ENCODE measurements around the gene GRB10. TPM values are rescaled to one million over a fixed set of nuclear protein-coding genes. Genes with fewer than 3 reads are reported as not detected.
A peak's percentile ranks its signal among the peaks of the same experiment; 100 is the strongest.

The GRB10 gene
- total and polyA plus RNA-seq, 2 of the 8 experiments (the other 6 are each of a cell fraction or from before 2014, with no cell fraction given): 35.7 to 97.0 TPM

DNA sequence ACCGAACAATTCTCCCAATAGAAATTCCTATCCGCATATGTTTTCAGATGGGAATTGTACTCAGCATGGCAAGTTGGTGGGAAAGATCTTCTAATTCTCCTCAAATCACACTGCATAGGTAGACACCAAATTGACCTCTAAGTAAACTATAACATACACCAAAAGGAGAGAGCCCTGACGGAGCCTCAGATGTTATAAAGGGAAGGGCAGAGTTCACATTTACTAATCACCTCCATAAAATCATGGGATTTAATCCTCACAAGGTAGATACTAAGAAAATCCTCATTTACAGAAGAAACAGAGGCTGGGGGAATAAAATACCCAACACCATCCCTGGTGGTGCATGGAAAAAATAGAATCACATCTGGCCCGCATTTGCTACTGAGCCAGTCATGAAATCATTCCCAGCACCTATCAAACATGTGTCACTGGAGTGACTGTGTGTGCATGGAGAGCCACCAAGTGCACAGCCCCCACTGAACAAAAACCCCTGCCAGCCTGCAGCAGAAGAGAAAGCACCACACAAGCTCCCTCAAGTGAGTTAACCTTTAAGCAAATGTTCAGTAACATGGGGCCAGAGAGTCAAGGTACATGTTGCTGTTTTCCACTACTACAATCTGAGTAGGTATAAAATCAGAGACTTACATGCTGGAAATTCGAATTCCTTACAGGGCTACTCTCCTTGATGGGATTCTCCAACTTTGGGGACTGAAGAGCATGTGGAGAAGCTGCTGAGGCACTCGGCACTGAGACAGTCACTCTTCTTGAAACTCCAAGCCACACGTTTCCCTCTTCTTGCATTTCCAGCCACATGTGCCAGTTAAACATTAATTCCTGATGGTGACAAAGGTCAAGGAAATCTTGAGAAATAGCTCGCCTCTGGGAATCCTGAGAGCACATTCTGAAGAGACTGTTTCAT is 217.8 kb downstream of the GRB10 start, which contains the start of gene DDC:
Gene DDC (minus strand): TSS at position 766 of the 919 bp plus-strand sequence. CDS start 21,320 bp downstream, outside the sequence.
- Histone ChIP-seq H3K14ac (ENCODE audit: insufficient read length) (no peak within 1 kb of the TSS), H2BK20ac (ENCODE audit: low read length) (0 out of 2 replicates have a peak within 1 kb of the TSS, but pooled peaks have one; percentile 13), H3K9me3 (ENCODE audit: insufficient read depth in 2 of 2, low read depth in 1 of 2, low read length in 1 of 2) (0 out of 4 replicates have a peak, but pooled peaks cover 0 to 1% of the 10 kb centered on the region in 2 experiments), H3K27me3 (replicated peaks in 1 of 4; ENCODE audit: control insufficient read depth in 3 of 4, extremely low read depth in 1 of 4, insufficient read depth in 3 of 4, low read length in 3 of 4) (no peaks in the 10 kb centered on the region), H3K79me1 (ENCODE audit: low read depth, low read length) (no peaks in the 10 kb centered on the region), H2AK5ac (ENCODE audit: low read depth, low read length) (no peak within 1 kb of the TSS), H3K36me3 (ENCODE audit: control insufficient read depth in 2 of 4, insufficient read depth in 4 of 4, low read length in 3 of 4) (no peaks in the 10 kb centered on the region), H3K4me2 (ENCODE audit: insufficient read depth in 1 of 2, low read depth in 2 of 2, low read length in 2 of 2) (no peak within 1 kb of the TSS), H4K91ac (replicated peaks; ENCODE audit: insufficient read length, low read length) (no peak within 1 kb of the TSS), H3K23me2 (ENCODE audit: low read depth, low read length) (no peaks in the 10 kb centered on the region), H3K4ac (replicated peaks; ENCODE audit: insufficient read length, low read depth, low read length) (no peak within 1 kb of the TSS), H4K20me1 (replicated peaks in 1 of 2; ENCODE audit: control insufficient read depth in 1 of 2, insufficient read depth in 2 of 2, low read length in 2 of 2) (peaks cover 0 to 2% of the 10 kb centered on the region in 2 experiments), H3K4me3 (ENCODE audit: extremely low read depth in 1 of 4, insufficient read depth in 2 of 4, low read depth in 3 of 4, low read length in 4 of 4) (no peak within 1 kb of the TSS), H2BK120ac (replicated peaks; ENCODE audit: low read depth, low read length) (no peak within 1 kb of the TSS), H3K4me1 (replicated peaks in 1 of 4; ENCODE audit: control insufficient read depth in 3 of 4, insufficient read depth in 4 of 4, low read length in 3 of 4) (peaks cover 0 to 3% (median 0%) of the 10 kb centered on the region in 4 experiments; a peak in 2 of 7 replicates), H4K8ac (ENCODE audit: extremely low read depth, insufficient read depth, low read length) (no peak within 1 kb of the TSS), H3K23ac (ENCODE audit: insufficient read length) (no peak within 1 kb of the TSS), H2BK5ac (ENCODE audit: low read depth, low read length) (no peak within 1 kb of the TSS), H3K56ac (replicated peaks; ENCODE audit: insufficient read length, low read depth, low read length) (no peak within 1 kb of the TSS), H2AFZ (ENCODE audit: low read length) (no peak within 1 kb of the TSS), H4K5ac (ENCODE audit: insufficient read length, low read depth, low read length) (no peak within 1 kb of the TSS), H2BK15ac (ENCODE audit: low read length) (no peak within 1 kb of the TSS), H2BK12ac (ENCODE audit: low read depth, low read length) (0 out of 2 replicates have a peak within 1 kb of the TSS, but pooled peaks have one; percentile 12), H3K18ac (ENCODE audit: extremely low read depth, low read length) (no peak within 1 kb of the TSS), H3K79me2 (ENCODE audit: control insufficient read depth in 1 of 2, insufficient read depth in 2 of 2, low read length in 2 of 2) (no peaks in the 10 kb centered on the region), H3K9ac (replicated peaks in 1 of 4; ENCODE audit: extremely low read depth in 1 of 4, low read depth in 3 of 4, low read length in 3 of 4) (no peak within 1 kb of the TSS), H3K27ac (ENCODE audit: low read depth, low read length) (no peak within 1 kb of the TSS)
- WGBS, 2 experiments (ENCODE audit: extremely low coverage in 1 of 2, insufficient coverage in 1 of 2, insufficient read length in 1 of 2, insufficient replicate concordance in 2 of 2, low coverage in 1 of 2, low lambda C conversion rate in 2 of 2, missing lambda C conversion rate in 1 of 2): 88% methylated on average over 8 of the region's 8 CpGs; no CpG with 5 or more reads in 1 of the 2 experiments
- TF ChIP-seq SP2 (IDR thresholded peaks at IDR 0.05; ENCODE audit: low read length) (no peak), CTBP2 (IDR thresholded peaks at IDR 0.05; ENCODE audit: borderline replicate concordance, insufficient read depth, insufficient read length, low read length) (no peak), RBBP5 (IDR thresholded peaks at IDR 0.05; ENCODE audit: borderline replicate concordance, low read depth, low read length) (no peak), TAF7 (optimal IDR thresholded peaks at IDR 0.05; ENCODE audit: borderline replicate concordance, low read depth, low read length) (no peak), SUZ12 (IDR thresholded peaks at IDR 0.05; ENCODE audit: low read length) (no peak), CHD1 (IDR thresholded peaks at IDR 0.05; ENCODE audit: low read depth, low read length) (no peak)
- FAIRE-seq: no peak
- CTCF ChIA-PET (ENCODE audit: partially characterized antibody): interaction anchor here (1.3 kb wide), 1 partner anchor 23 kb away, joined by 3 read pairs; no protein-coding TSS in a partner anchor
- no peak for DNase-seq (ENCODE audit: low read depth in 1 of 2, low spot score in 2 of 2)
- POLR2A ChIA-PET (ENCODE audit: partially characterized antibody): no interaction called here

Measured in H1 (cell line).